OCI-LY7 (cell line): ENCODE data around the gene ZBTB21. TPM values are rescaled to one million over a fixed set of nuclear protein-coding genes. Genes with fewer than 3 reads are reported as not detected.
A peak's percentile ranks its signal among the peaks of the same experiment; 100 is the strongest.
"Not testable (repeated sequence)": the region's sequence is repeated elsewhere in the genome, so short reads cannot be mapped to it uniquely, and the experiment has no call there.

Experiments
- BruUV-seq: library from RNA; stranded (reverse); fragments of 400-500 nt; replicated peaks from 2 replicates; lab custom pipeline; 2021; lab: Mats Ljungman, UMichigan
- CTCF ChIA-PET: fragments of 300-600 bp; sonication (Branson Sonifier 250); formaldehyde crosslinking; loops from one replicate; lab custom pipeline; 2022; ENCODE audit warnings: antibody characterized with exemption; ENCODE audit not compliant: unreplicated experiment; lab: Charles Lee
- POLR2A ChIA-PET: fragments of 300-600 bp; sonication (Branson Sonifier 250); formaldehyde crosslinking; loops from one replicate; lab custom pipeline; 2022; ENCODE audit warnings: antibody characterized with exemption; lab: Charles Lee
- DNase-seq: peaks from one replicate; pipeline ENCODE4 v3.0.0-alpha.2; 2015; ENCODE audit warnings: low spot score
- H2AFZ ChIP-seq: fragments of 200-600 bp; sonication (generic), shearing (Covaris generic); 2 replicates; pipeline ENCODE4 v1.6.1; 2014; ENCODE audit warnings: mild to moderate bottlenecking, antibody characterized with exemption, low read length, moderate library complexity
- H3K27ac ChIP-seq: fragments of 200-600 bp; sonication (generic); 2 replicates; pipeline ENCODE4 v1.5.1; 2014; ENCODE audit warnings: mixed run types, low read depth, mild to moderate bottlenecking, moderate library complexity, low read length, inconsistent platforms; ENCODE audit not compliant: poor library complexity, severe bottlenecking
- H3K36me3 ChIP-seq: fragments of 200-600 bp; sonication (generic); 2 replicates; pipeline ENCODE4 v1.6.1; 2014; ENCODE audit warnings: mild to moderate bottlenecking, antibody characterized with exemption, low read length, moderate library complexity, mixed read lengths; ENCODE audit not compliant: insufficient read depth
- H3K4me1 ChIP-seq: fragments of 200-600 bp; sonication (generic); 2 replicates; pipeline ENCODE4 v1.5.1; 2014; ENCODE audit warnings: mild to moderate bottlenecking, low read length; ENCODE audit not compliant: insufficient read depth, poor library complexity, severe bottlenecking
- H3K4me2 ChIP-seq: fragments of 200-600 bp; sonication (generic); 2 replicates; pipeline ENCODE4 v1.6.1; 2014; ENCODE audit warnings: mild to moderate bottlenecking, low read length
- H3K4me3 ChIP-seq: fragments of 200-600 bp; sonication (generic); 2 replicates; pipeline ENCODE4 v1.5.1; 2014; ENCODE audit warnings: mild to moderate bottlenecking, low read depth, low read length; ENCODE audit not compliant: poor library complexity, severe bottlenecking
- H3K79me2 ChIP-seq: fragments of 200-600 bp; sonication (generic); 2 replicates; pipeline ENCODE4 v1.6.1; 2016; ENCODE audit warnings: low read depth, mild to moderate bottlenecking, low read length, moderate library complexity, mixed read lengths; ENCODE audit not compliant: insufficient read depth
- H3K9me2 ChIP-seq: fragments of 200-600 bp; sonication (generic); 2 replicates; pipeline ENCODE4 v1.6.1; 2016; ENCODE audit warnings: mild to moderate bottlenecking, low read length, mixed read lengths; ENCODE audit not compliant: insufficient read depth
- H3K9me3 ChIP-seq: fragments of 200-600 bp; sonication (generic); 2 replicates; pipeline ENCODE4 v1.6.1; 2014; ENCODE audit warnings: mild to moderate bottlenecking, mixed run types, low read length, mixed read lengths
- H4K20me1 ChIP-seq: fragments of 200-600 bp; sonication (generic); 2 replicates; pipeline ENCODE4 v1.6.1; 2014; ENCODE audit warnings: mild to moderate bottlenecking, antibody characterized with exemption, low read length, moderate library complexity, mixed read lengths; ENCODE audit not compliant: insufficient read depth
- CTCF ChIP-seq: fragments of 200-600 bp; sonication (generic); conservative IDR thresholded peaks from 2 replicates; pipeline ENCODE4 v1.5.1; 2014; ENCODE audit warnings: mild to moderate bottlenecking, antibody characterized with exemption, low read length, moderate library complexity, mixed read lengths
- EZH2phosphoT487 ChIP-seq: fragments of 200-600 bp; sonication (generic); IDR thresholded peaks from 2 replicates; pipeline ENCODE4 v1.6.1; 2018; ENCODE audit warnings: low read depth, borderline replicate concordance, mild to moderate bottlenecking, mixed run types, antibody characterized with exemption, low read length, moderate library complexity, mixed read lengths
- intact Hi-C: fragments of 100-400 bp; cut with micrococcal nuclease; formaldehyde crosslinking; loops from one replicate; pipeline ENCODE4 v1.10.0; 2022; ENCODE audit not compliant: unreplicated experiment
- total RNA-seq, 2 experiments: library from RNA; depleted of rRNA in 1 of 2; stranded (reverse); fragments of >200 nt in 1 of 2; shearing (Covaris generic) in 1 of 2; gene quantifications; 2 replicates each; pipeline ENCODE4 v1.2.3, GENCODE V29; 2014 to 2022

Gene ZBTB21
- total RNA-seq, 2 experiments from 2014 or later = 10.0 to 19.6 TPM

- Histone ChIP-seq H4K20me1 (no peaks in the 10 kb centered on the region), H3K4me1 (peaks cover 29% of the 10 kb centered on the region), H3K9me3 (no peaks in the 10 kb centered on the region), H3K27ac (no peak overlapping the region), H3K36me3 (no peaks in the 10 kb centered on the region), H2AFZ (peak overlapping the region; percentile 6; the same call in 1 of the 2 replicates), H3K79me2 (no peaks in the 10 kb centered on the region), H3K4me2 (peak overlapping the region; percentile 39), H3K4me3 (no peak overlapping the region), H3K9me2 (no peaks in the 10 kb centered on the region)
- BruUV-seq = no TSS peak
- intact Hi-C loops = loop anchor here (10.0 kb wide), 1 partner anchor 347 kb away; no protein-coding TSS in a partner anchor
- ChIA-PET POLR2A (no interaction called here), CTCF (no interaction called here)
- peak; percentile 21 for DNase-seq
- no peak for TF ChIP-seq CTCF
- no peak for TF ChIP-seq EZH2phosphoT487
Observed at GRCh38 chr21:41961753-41962152, 48.4 kb downstream of the ZBTB21 start.

- peak overlapping the region; percentile 6; the same call in 1 of the 2 replicates for H2AFZ ChIP-seq
- H3K4me2 ChIP-seq = peak overlapping the region; percentile 39
- H3K36me3 ChIP-seq = no peaks in the 10 kb centered on the region
- no peak for DNase-seq
- intact Hi-C loops = loop anchor here (10.0 kb wide), 1 partner anchor 346 kb away; no protein-coding TSS in a partner anchor
- ChIA-PET POLR2A (no interaction called here), CTCF (no interaction called here)
- H3K27ac ChIP-seq = no peak overlapping the region
- H3K9me3 ChIP-seq = no peaks in the 10 kb centered on the region
- TF ChIP-seq EZH2phosphoT487 (no peak), CTCF (no peak)
- H3K9me2 ChIP-seq = no peaks in the 10 kb centered on the region
- H4K20me1 ChIP-seq = no peaks in the 10 kb centered on the region
- no TSS peak for BruUV-seq
- H3K4me1 ChIP-seq = peaks cover 29% of the 10 kb centered on the region
- H3K79me2 ChIP-seq = no peaks in the 10 kb centered on the region
- H3K4me3 ChIP-seq = no peak overlapping the region
Observed at GRCh38 chr21:41961282-41961701, 48.9 kb downstream of the ZBTB21 start.

- BruUV-seq = no TSS peak
- TF ChIP-seq CTCF (no peak), EZH2phosphoT487 (no peak)
- intact Hi-C loops = loop anchor here (10.0 kb wide), 1 partner anchor 346 kb away; no protein-coding TSS in a partner anchor
- no peaks in the 10 kb centered on the region for H4K20me1 ChIP-seq
- no peaks in the 10 kb centered on the region for H3K9me2 ChIP-seq
- no peak for DNase-seq
- no peaks in the 10 kb centered on the region for H3K79me2 ChIP-seq
- no peaks in the 10 kb centered on the region for H3K36me3 ChIP-seq
- CTCF ChIA-PET = no interaction called here
- peaks cover 35% of the 10 kb centered on the region for H3K4me1 ChIP-seq
- H2AFZ ChIP-seq = no peak overlapping the region
- POLR2A ChIA-PET = interaction anchor here (1.0 kb wide), 1 partner anchor 28 kb away, joined by 3 read pairs; no protein-coding TSS in a partner anchor
- H3K27ac ChIP-seq = no peak overlapping the region
- H3K4me2 ChIP-seq = no peak overlapping the region
- H3K9me3 ChIP-seq = no peaks in the 10 kb centered on the region
- H3K4me3 ChIP-seq = no peak overlapping the region
Observed at GRCh38 chr21:41960386-41960785, 49.8 kb downstream of the ZBTB21 start.

GRCh38 chr21:41959697-41960096 is 50.5 kb downstream of the ZBTB21 start:
- H3K79me2 ChIP-seq, BruUV-seq, H3K9me3 ChIP-seq, CTCF ChIA-PET, H3K4me3 ChIP-seq, H2AFZ ChIP-seq, H3K36me3 ChIP-seq, DNase-seq, H3K27ac ChIP-seq, H3K9me2 ChIP-seq, H4K20me1 ChIP-seq, H3K4me2 ChIP-seq: not testable (repeated sequence)
- POLR2A ChIA-PET = interaction anchor here (1.0 kb wide), 1 partner anchor 27 kb away, joined by 3 read pairs; no protein-coding TSS in a partner anchor
- intact Hi-C loops = loop anchor here (10.0 kb wide), 1 partner anchor 345 kb away; no protein-coding TSS in a partner anchor
- peaks cover 31% of the 10 kb centered on the region for H3K4me1 ChIP-seq
